BE2C (cell line): ENCODE measurements around the gene HRH1.

Experiments used
- DNase-seq: peaks from one replicate; pipeline ENCODE4 v3.0.0-alpha.2; 2020
- H3K27me3 ChIP-seq: fragments of 250-450 bp; sonication (Bioruptor Pico); 2 replicates; pipeline ENCODE4 v1.5.1; 2020; ENCODE audit warnings: mild to moderate bottlenecking
- H3K36me3 ChIP-seq: fragments of 250-450 bp; sonication (Bioruptor Pico); 2 replicates; pipeline ENCODE4 v1.5.1; 2020; ENCODE audit warnings: mild to moderate bottlenecking
- H3K4me1 ChIP-seq: fragments of 250-450 bp; sonication (Bioruptor Pico); 2 replicates; pipeline ENCODE4 v1.5.1; 2020
- H3K4me3 ChIP-seq: 2 replicates; pipeline ENCODE4 v1.5.1; 2011; ENCODE audit warnings: low read depth, low read length
- H3K9me3 ChIP-seq: fragments of 250-450 bp; sonication (Bioruptor Pico); 2 replicates; pipeline ENCODE4 v1.5.1; 2020
- CTCF ChIP-seq: IDR thresholded peaks from 2 replicates; pipeline ENCODE4 v1.5.1; 2012; ENCODE audit warnings: mild to moderate bottlenecking, low read depth, low read length

Gene HRH1

GRCh38 chr3:11185564-11186317 lies 31.4 kb downstream of the HRH1 start:
- no peak overlapping the region for H3K4me3 ChIP-seq
- no peaks in the 10 kb centered on the region for H3K27me3 ChIP-seq
- H3K9me3 ChIP-seq = no peaks in the 10 kb centered on the region
- TF ChIP-seq CTCF = no peak
- DNase-seq = no peak
- H3K36me3 ChIP-seq = no peaks in the 10 kb centered on the region
- H3K4me1 ChIP-seq = no peaks in the 10 kb centered on the region

- no peak for TF ChIP-seq CTCF
- no peak for DNase-seq
- H3K36me3 ChIP-seq = no peaks in the 10 kb centered on the region
- H3K9me3 ChIP-seq = no peaks in the 10 kb centered on the region
- H3K27me3 ChIP-seq = no peaks in the 10 kb centered on the region
- no peak overlapping the region for H3K4me3 ChIP-seq
- no peaks in the 10 kb centered on the region for H3K4me1 ChIP-seq
Observed at GRCh38 chr3:11186318-11186692, 32.0 kb downstream of the HRH1 start.

GRCh38 chr3:11186771-11187191 lies 32.5 kb downstream of the HRH1 start:
- no peak overlapping the region for H3K4me3 ChIP-seq
- no peaks in the 10 kb centered on the region for H3K36me3 ChIP-seq
- no peaks in the 10 kb centered on the region for H3K4me1 ChIP-seq
- H3K9me3 ChIP-seq = no peaks in the 10 kb centered on the region
- H3K27me3 ChIP-seq = no peaks in the 10 kb centered on the region
- TF ChIP-seq CTCF = no peak
- no peak for DNase-seq

- Histone ChIP-seq H3K27me3 (no peaks in the 10 kb centered on the region), H3K4me3 (no peak overlapping the region), H3K9me3 (no peaks in the 10 kb centered on the region), H3K4me1 (no peaks in the 10 kb centered on the region), H3K36me3 (no peaks in the 10 kb centered on the region)
- no peak for TF ChIP-seq CTCF
- DNase-seq = no peak
Observed at GRCh38 chr3:11187681-11188080, 33.4 kb downstream of the HRH1 start.

GRCh38 chr3:11188231-11188630 lies 33.9 kb downstream of the HRH1 start:
- TF ChIP-seq CTCF = no peak
- DNase-seq = no peak
- Histone ChIP-seq H3K27me3 (no peaks in the 10 kb centered on the region), H3K4me3 (no peak overlapping the region), H3K36me3 (no peaks in the 10 kb centered on the region), H3K9me3 (no peaks in the 10 kb centered on the region), H3K4me1 (no peaks in the 10 kb centered on the region)

GRCh38 chr3:11195201-11195600 lies 40.9 kb downstream of the HRH1 start:
- DNase-seq = peak; percentile 11
- H3K27me3 ChIP-seq = no peaks in the 10 kb centered on the region
- no peaks in the 10 kb centered on the region for H3K9me3 ChIP-seq
- no peak for TF ChIP-seq CTCF
- no peaks in the 10 kb centered on the region for H3K36me3 ChIP-seq
- H3K4me1 ChIP-seq = no peaks in the 10 kb centered on the region
- H3K4me3 ChIP-seq = no peak overlapping the region
